Mononuclear cell (primary cell): ENCODE results near the gene PPFIA3. TPM values are rescaled to one million over a fixed set of nuclear protein-coding genes. Genes with fewer than 3 reads are reported as not detected.
"Not testable (repeated sequence)": the region's sequence is repeated elsewhere in the genome, so short reads cannot be mapped to it uniquely, and the experiment has no call there.

Experiments
- H3K27me3 ChIP-seq: 2 replicates; pipeline ENCODE4 v1.6.0; 2011; ENCODE audit warnings: low read length, control low read depth; ENCODE audit not compliant: insufficient read depth
- H3K4me1 ChIP-seq: 2 replicates; pipeline ENCODE4 v1.5.1; 2011; ENCODE audit warnings: mild to moderate bottlenecking, low read length, control low read depth; ENCODE audit not compliant: insufficient read depth
- H3K4me3 ChIP-seq: 2 replicates; pipeline ENCODE4 v1.5.1; 2011; ENCODE audit warnings: mild to moderate bottlenecking, low read length, moderate library complexity
- H3K9me3 ChIP-seq: 2 replicates; pipeline ENCODE4 v1.5.1; 2011; ENCODE audit warnings: low read depth, mild to moderate bottlenecking, control low read depth, low read length
- total RNA-seq: library from RNA; depleted of rRNA; stranded (reverse); fragments of >200 nt; gene quantifications from one replicate; pipeline ENCODE4 v1.2.3, GENCODE V29; 2012

The PPFIA3 gene
- total RNA-seq, 1 donor: 1.2 TPM

GRCh38 chr19:49161987-49162386 lies 42.6 kb downstream of the PPFIA3 start:
- peaks cover 9% of the 10 kb centered on the region for H3K4me1 ChIP-seq
- H3K9me3 ChIP-seq: no peaks in the 10 kb centered on the region
- H3K27me3 ChIP-seq: peaks cover 14% of the 10 kb centered on the region
- no peak overlapping the region for H3K4me3 ChIP-seq

GRCh38 chr19:49165111-49165750 lies 45.9 kb downstream of the PPFIA3 start:
- Histone ChIP-seq H3K4me1 (no peaks in the 10 kb centered on the region), H3K27me3 (no peaks in the 10 kb centered on the region), H3K4me3 (no peak overlapping the region), H3K9me3 (no peaks in the 10 kb centered on the region)

GRCh38 chr19:49165865-49166301 lies 46.5 kb downstream of the PPFIA3 start:
- Histone ChIP-seq H3K9me3 (no peaks in the 10 kb centered on the region), H3K4me1 (no peaks in the 10 kb centered on the region), H3K4me3 (no peak overlapping the region), H3K27me3 (no peaks in the 10 kb centered on the region)

- Histone ChIP-seq H3K9me3 (no peaks in the 10 kb centered on the region), H3K27me3 (no peaks in the 10 kb centered on the region), H3K4me3 (no peak overlapping the region), H3K4me1 (no peaks in the 10 kb centered on the region)
Measured at GRCh38 chr19:49167857-49168409, 48.6 kb downstream of the PPFIA3 start.

- no peak overlapping the region for H3K4me3 ChIP-seq
- no peaks in the 10 kb centered on the region for H3K4me1 ChIP-seq
- no peaks in the 10 kb centered on the region for H3K9me3 ChIP-seq
- H3K27me3 ChIP-seq: no peaks in the 10 kb centered on the region
Measured at GRCh38 chr19:49168421-49168820, 49.1 kb downstream of the PPFIA3 start.

GRCh38 chr19:49173198-49173597 lies 53.9 kb downstream of the PPFIA3 start:
- Histone ChIP-seq H3K4me3 (no peak overlapping the region), H3K27me3 (no peaks in the 10 kb centered on the region), H3K9me3 (no peaks in the 10 kb centered on the region)

GRCh38 chr19:49180659-49181058 lies 61.3 kb downstream of the PPFIA3 start:
- no peaks in the 10 kb centered on the region for H3K27me3 ChIP-seq
- H3K4me1 ChIP-seq: no peaks in the 10 kb centered on the region
- no peaks in the 10 kb centered on the region for H3K9me3 ChIP-seq
- H3K4me3 ChIP-seq: no peak overlapping the region

More at GRCh38 chr19:49173198-49173597, 53.9 kb downstream of the PPFIA3 start:
- H3K4me1 ChIP-seq: no peaks in the 10 kb centered on the region

GRCh38 chr19:49182010-49182847 lies 62.9 kb downstream of the PPFIA3 start:
- not testable (repeated sequence) for H3K27me3 ChIP-seq, H3K9me3 ChIP-seq, H3K4me1 ChIP-seq, H3K4me3 ChIP-seq

- Histone ChIP-seq H3K4me3 (no peak overlapping the region), H3K9me3 (no peaks in the 10 kb centered on the region), H3K4me1 (no peaks in the 10 kb centered on the region), H3K27me3 (no peaks in the 10 kb centered on the region)
Measured at GRCh38 chr19:49182848-49183375, 63.6 kb downstream of the PPFIA3 start.

GRCh38 chr19:49186108-49186507 lies 66.8 kb downstream of the PPFIA3 start:
- H3K4me1 ChIP-seq: peaks cover 6% of the 10 kb centered on the region
- H3K27me3 ChIP-seq: no peaks in the 10 kb centered on the region
- H3K9me3 ChIP-seq: no peaks in the 10 kb centered on the region
- no peak overlapping the region for H3K4me3 ChIP-seq

GRCh38 chr19:49188626-49189200 lies 69.4 kb downstream of the PPFIA3 start:
- H3K4me1 ChIP-seq: peaks cover 6% of the 10 kb centered on the region
- H3K9me3 ChIP-seq: no peaks in the 10 kb centered on the region
- H3K27me3 ChIP-seq: no peaks in the 10 kb centered on the region
- H3K4me3 ChIP-seq: no peak overlapping the region

GRCh38 chr19:49189259-49189658 lies 69.9 kb downstream of the PPFIA3 start:
- Histone ChIP-seq H3K9me3 (no peaks in the 10 kb centered on the region), H3K27me3 (no peaks in the 10 kb centered on the region), H3K4me1 (peaks cover 6% of the 10 kb centered on the region), H3K4me3 (no peak overlapping the region)

- Histone ChIP-seq H3K4me1 (peaks cover 6% of the 10 kb centered on the region), H3K27me3 (no peaks in the 10 kb centered on the region), H3K9me3 (no peaks in the 10 kb centered on the region), H3K4me3 (no peak overlapping the region)
Measured at GRCh38 chr19:49190781-49191180, 71.4 kb downstream of the PPFIA3 start.

- H3K4me1 ChIP-seq: peaks cover 6% of the 10 kb centered on the region
- no peak overlapping the region for H3K4me3 ChIP-seq
- no peaks in the 10 kb centered on the region for H3K9me3 ChIP-seq
- H3K27me3 ChIP-seq: no peaks in the 10 kb centered on the region
Measured at GRCh38 chr19:49193822-49194394, 74.6 kb downstream of the PPFIA3 start.

GRCh38 chr19:49194408-49194807 lies 75.1 kb downstream of the PPFIA3 start:
- Histone ChIP-seq H3K27me3 (no peaks in the 10 kb centered on the region), H3K4me3 (no peak overlapping the region), H3K4me1 (peaks cover 3% of the 10 kb centered on the region), H3K9me3 (no peaks in the 10 kb centered on the region)
